Activated naive CD4-positive, alpha-beta T cell treated with anti-CD3 and anti-CD28 coated beads, Interleukin-2, amount 10 ng/mL, durations not matched to agents 7 days and 5 days (primary cell): ENCODE results near the gene SRGAP3.

Experiments used
- CTCF ChIA-PET: fragments of 350-600 bp; sonication (Branson Sonifier 250); formaldehyde crosslinking; loops from one replicate; lab custom pipeline; 2021; ENCODE audit warnings: antibody characterized with exemption; lab: Charles Lee
- DNase-seq: peaks from one replicate; pipeline ENCODE4 v3.0.0-alpha.2; 2020
- H3K27ac Mint-ChIP-seq: one replicate; pipeline ENCODE4 v1.8.0; 2021; ENCODE audit warnings: mild to moderate bottlenecking, moderate library complexity, mixed read lengths
- H3K27me3 Mint-ChIP-seq: one replicate; pipeline ENCODE4 v1.8.0; 2021; ENCODE audit warnings: mild to moderate bottlenecking, mixed read lengths
- H3K36me3 Mint-ChIP-seq: one replicate; pipeline ENCODE4 v1.8.0; 2021; ENCODE audit warnings: mixed read lengths
- H3K4me1 Mint-ChIP-seq: one replicate; pipeline ENCODE4 v1.8.0; 2021; ENCODE audit warnings: mixed read lengths
- H3K4me3 Mint-ChIP-seq: one replicate; pipeline ENCODE4 v1.8.0; 2021; ENCODE audit warnings: mild to moderate bottlenecking, moderate library complexity, mixed read lengths
- H3K9me3 Mint-ChIP-seq: one replicate; pipeline ENCODE4 v1.8.0; 2021; ENCODE audit warnings: mixed read lengths

Gene SRGAP3

DNA sequence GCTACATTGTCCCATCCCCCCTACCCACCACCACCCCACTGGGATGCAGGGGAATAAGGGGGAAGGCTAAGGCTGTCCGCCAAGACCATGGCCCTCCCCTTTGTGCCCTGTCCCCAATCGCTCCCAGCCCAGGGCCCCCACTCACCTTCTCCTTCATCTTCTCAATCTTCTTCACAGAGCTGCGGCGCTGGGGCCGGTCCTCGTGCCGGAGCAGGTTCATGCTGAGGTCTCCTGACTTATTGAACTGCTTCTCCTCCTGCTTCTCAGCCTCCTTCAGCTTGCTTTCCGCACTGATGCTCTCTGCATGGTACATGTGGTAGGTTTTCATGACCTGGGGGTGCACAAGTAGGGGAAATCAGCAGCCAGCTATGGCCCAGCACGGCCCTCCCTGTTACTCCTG, 185.2 kb downstream of the SRGAP3 start:
- CTCF ChIA-PET: interaction anchor here (0.9 to 1.5 kb wide), 2 partner anchors 93 to 238 kb away, joined by 3 to 4 read pairs; no protein-coding TSS in a partner anchor
- H3K4me3 Mint-ChIP-seq: no peak overlapping the region
- no peak for DNase-seq
- peaks cover 6% of the 10 kb centered on the region for H3K9me3 Mint-ChIP-seq
- H3K27ac Mint-ChIP-seq: no peak overlapping the region
- H3K4me1 Mint-ChIP-seq: no peaks in the 10 kb centered on the region
- H3K36me3 Mint-ChIP-seq: no peaks in the 10 kb centered on the region
- H3K27me3 Mint-ChIP-seq: no peaks in the 10 kb centered on the region

DNA sequence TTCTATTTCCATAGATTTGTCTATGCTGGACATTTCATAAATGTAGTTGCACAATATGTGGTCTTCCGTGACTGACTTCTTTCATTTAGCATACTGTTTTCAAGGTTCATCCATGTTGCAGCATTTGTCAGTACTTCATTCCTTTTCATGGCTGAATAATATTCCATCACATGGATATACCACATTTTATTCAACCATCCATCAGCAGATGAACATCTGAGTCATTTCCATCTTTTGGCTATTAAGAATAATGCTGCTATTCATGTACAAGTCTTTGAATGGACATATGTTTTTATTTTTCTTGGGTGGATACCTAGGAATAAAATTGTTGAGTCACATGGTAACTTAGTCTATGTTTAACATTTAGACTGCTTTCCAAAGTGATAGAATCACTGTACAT, 186.9 kb downstream of the SRGAP3 start:
- Mint-ChIP-seq H3K27ac (no peak overlapping the region), H3K4me3 (no peak overlapping the region), H3K36me3 (no peaks in the 10 kb centered on the region), H3K4me1 (no peaks in the 10 kb centered on the region), H3K27me3 (no peaks in the 10 kb centered on the region), H3K9me3 (peaks cover 6% of the 10 kb centered on the region)
- no peak for DNase-seq
- CTCF ChIA-PET: no interaction called here

DNA sequence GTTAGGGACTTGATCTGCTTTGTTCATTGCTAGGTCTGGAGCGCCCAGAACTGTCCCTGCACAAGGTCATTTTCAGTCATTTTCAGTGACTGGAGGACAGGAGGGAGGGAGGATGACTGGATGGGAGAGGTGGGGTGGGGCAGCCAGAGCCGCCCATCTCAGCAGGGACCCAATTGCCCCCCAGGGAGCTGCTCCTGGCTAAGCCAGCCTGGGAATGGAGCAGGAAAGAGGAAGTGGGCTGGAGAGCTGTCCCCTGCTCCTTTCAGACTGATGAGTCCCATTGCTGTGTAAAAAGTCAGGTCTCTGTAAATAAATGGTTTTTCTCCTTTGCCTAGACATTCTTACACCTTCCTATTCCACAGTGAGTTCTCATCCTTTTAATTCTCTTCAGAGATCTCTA, 187.8 kb downstream of the SRGAP3 start:
- no peaks in the 10 kb centered on the region for H3K36me3 Mint-ChIP-seq
- H3K27ac Mint-ChIP-seq: no peak overlapping the region
- no peaks in the 10 kb centered on the region for H3K4me1 Mint-ChIP-seq
- no peak for DNase-seq
- CTCF ChIA-PET: no interaction called here
- H3K4me3 Mint-ChIP-seq: no peak overlapping the region
- H3K9me3 Mint-ChIP-seq: peaks cover 6% of the 10 kb centered on the region
- no peaks in the 10 kb centered on the region for H3K27me3 Mint-ChIP-seq

DNA sequence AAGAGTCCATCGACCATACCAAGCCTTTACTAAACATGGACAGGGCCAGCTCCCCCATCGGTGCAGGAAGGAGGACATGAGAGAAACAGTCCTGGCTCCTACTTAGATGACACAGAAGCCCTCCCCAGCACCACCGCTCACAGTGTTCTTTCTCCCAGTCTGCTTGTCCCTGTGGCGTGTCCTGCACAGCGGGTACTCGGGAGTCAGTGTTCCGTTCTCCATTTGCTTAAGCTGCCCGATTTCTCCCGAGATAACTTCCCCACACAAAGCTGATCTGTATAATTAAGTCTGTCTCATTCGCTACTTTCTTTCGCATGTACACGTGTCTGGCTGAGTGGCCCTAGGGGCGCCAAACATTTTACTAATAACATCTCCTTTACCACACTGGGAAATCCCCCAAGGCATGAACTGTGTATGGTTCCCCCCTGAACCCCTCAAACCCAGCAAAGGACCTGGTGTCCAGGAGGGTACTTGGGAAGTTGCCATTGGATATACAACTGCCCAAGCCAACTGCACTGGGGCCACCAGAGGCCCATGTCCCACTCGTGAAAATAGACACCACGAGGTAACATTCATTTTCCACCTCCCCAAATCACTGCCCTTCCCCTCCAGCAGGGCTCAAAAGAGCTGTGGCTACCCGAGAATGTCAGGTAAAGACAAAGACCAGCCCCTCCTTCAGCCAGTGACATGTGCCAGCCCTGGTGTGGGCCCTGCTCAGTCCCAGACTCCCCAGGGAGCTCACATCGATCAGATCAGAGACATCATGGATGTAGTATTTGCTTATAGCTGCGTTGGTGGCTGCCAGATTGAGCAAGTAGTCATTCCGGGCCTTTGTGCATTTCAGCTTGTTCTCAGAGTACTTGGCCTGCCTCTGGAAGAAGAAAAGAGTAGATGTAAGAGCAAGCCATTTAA, 189.7 kb downstream of the SRGAP3 start:
- H3K36me3 Mint-ChIP-seq: no peaks in the 10 kb centered on the region
- H3K9me3 Mint-ChIP-seq: peaks cover 6% of the 10 kb centered on the region
- H3K27ac Mint-ChIP-seq: no peak overlapping the region
- no peak for DNase-seq
- no peak overlapping the region for H3K4me3 Mint-ChIP-seq
- CTCF ChIA-PET: interaction anchor here (0.8 to 1.5 kb wide), 2 partner anchors 10 to 73 kb away, joined by 3 to 6 read pairs; no protein-coding TSS in a partner anchor
- no peaks in the 10 kb centered on the region for H3K4me1 Mint-ChIP-seq
- H3K27me3 Mint-ChIP-seq: no peaks in the 10 kb centered on the region

DNA sequence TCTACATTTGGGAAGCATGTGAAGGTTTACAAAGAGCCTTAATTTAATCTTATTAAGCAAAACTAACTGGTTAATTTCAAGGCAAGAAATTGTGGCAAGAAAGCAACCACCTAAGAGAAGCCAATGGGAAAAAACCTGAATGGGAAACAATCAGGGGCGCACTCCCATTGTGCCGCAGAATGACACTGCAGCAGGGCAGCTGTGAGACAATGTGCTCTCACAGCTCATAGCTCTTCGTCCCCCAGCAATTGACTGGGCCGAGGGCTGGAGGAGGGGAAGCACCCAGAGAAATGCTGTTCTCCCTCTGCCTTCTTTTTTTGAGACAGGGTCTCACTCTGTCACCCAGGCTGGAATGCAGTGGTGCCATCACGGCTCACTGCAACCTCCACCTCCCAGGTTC, 192.9 kb downstream of the SRGAP3 start:
- Mint-ChIP-seq H3K4me1 (no peaks in the 10 kb centered on the region), H3K4me3 (no peak overlapping the region), H3K27ac (no peak overlapping the region), H3K27me3 (no peaks in the 10 kb centered on the region), H3K36me3 (no peaks in the 10 kb centered on the region), H3K9me3 (no peaks in the 10 kb centered on the region)
- DNase-seq: no peak
- CTCF ChIA-PET: no interaction called here

GRCh38 chr3:9047452-9048346, 201.7 kb downstream of the SRGAP3 start:
- peaks cover 3% of the 10 kb centered on the region for H3K27me3 Mint-ChIP-seq
- no peak overlapping the region for H3K27ac Mint-ChIP-seq
- H3K4me3 Mint-ChIP-seq: no peak overlapping the region
- no peaks in the 10 kb centered on the region for H3K9me3 Mint-ChIP-seq
- CTCF ChIA-PET: no interaction called here
- DNase-seq: no peak
- H3K36me3 Mint-ChIP-seq: no peaks in the 10 kb centered on the region
- no peaks in the 10 kb centered on the region for H3K4me1 Mint-ChIP-seq

- Mint-ChIP-seq H3K4me3 (no peak overlapping the region), H3K27ac (no peak overlapping the region), H3K9me3 (no peaks in the 10 kb centered on the region), H3K36me3 (no peaks in the 10 kb centered on the region), H3K27me3 (peaks cover 4% of the 10 kb centered on the region), H3K4me1 (no peaks in the 10 kb centered on the region)
- no peak for DNase-seq
- CTCF ChIA-PET: interaction anchor here (0.6 to 0.7 kb wide), 2 partner anchors 74 to 393 kb away, joined by 3 read pairs; no protein-coding TSS in a partner anchor
These were observed 204.1 kb downstream of the SRGAP3 start for GRCh38 chr3:9045371-9045770.

DNA sequence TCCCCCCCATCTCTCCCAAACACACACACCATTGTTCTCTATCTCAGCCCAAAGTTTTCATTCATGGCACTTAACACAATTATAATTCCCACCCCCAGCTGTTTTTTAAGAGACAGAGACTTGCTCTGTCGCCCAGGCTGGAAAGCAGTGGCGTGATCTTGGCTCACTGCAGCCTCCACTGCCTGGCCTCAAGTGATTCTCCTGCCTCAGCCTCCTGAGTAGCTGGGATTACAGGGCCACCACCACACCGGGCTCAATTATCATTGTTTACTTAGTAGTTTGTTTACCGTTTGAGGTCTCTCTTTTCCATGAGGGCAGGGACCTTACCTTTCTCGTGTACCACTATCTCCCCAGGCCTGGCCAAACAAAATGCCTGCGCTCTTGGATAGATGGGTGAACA, 206.4 kb downstream of the SRGAP3 start:
- no peaks in the 10 kb centered on the region for H3K4me1 Mint-ChIP-seq
- H3K27me3 Mint-ChIP-seq: peaks cover 4% of the 10 kb centered on the region
- no peak for DNase-seq
- H3K9me3 Mint-ChIP-seq: no peaks in the 10 kb centered on the region
- CTCF ChIA-PET: no interaction called here
- no peak overlapping the region for H3K4me3 Mint-ChIP-seq
- H3K27ac Mint-ChIP-seq: no peak overlapping the region
- H3K36me3 Mint-ChIP-seq: no peaks in the 10 kb centered on the region

DNA sequence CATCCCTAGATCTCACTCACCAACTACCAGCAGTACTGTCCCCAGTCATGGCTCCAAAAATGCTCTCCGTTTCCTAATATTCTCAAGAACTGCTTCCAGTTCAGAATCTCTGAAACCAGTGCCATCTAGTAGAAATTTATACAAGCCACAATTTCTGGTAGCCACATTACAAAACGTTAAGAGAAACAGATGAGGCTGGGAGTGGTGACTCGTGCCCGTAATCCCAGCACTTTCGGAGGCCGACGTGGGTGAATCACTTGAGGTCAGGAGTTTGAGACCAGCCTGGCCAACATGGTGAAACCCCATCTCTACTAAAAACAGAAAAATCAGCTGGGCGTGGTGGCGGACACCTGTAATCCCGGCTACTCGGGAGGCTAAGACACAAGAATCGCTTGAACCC, 207.8 kb downstream of the SRGAP3 start:
- Mint-ChIP-seq H3K27ac (no peak overlapping the region), H3K4me3 (no peak overlapping the region), H3K9me3 (no peaks in the 10 kb centered on the region), H3K4me1 (no peaks in the 10 kb centered on the region), H3K27me3 (peaks cover 4% of the 10 kb centered on the region), H3K36me3 (no peaks in the 10 kb centered on the region)
- no peak for DNase-seq
- CTCF ChIA-PET: no interaction called here

DNA sequence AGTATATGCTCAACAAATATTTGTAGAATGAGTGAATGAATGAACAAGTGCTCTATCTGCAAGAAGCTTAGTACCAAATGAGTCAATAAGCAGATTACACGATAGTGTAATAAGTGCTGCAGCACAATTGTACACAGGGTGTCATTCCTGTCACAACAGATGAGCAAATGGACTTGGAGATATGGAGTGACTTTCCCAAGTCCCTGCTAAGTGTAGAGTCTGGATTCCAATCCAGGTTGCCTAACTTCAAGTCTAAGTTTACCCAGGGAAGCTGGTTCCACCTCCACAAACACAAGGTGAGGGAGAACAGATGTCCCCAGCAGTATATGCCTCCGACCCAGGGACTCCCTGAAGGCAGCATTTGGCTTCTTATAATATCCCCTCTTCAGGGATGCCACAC, 208.4 kb downstream of the SRGAP3 start:
- Mint-ChIP-seq H3K9me3 (no peaks in the 10 kb centered on the region), H3K4me1 (no peaks in the 10 kb centered on the region), H3K27me3 (peaks cover 4% of the 10 kb centered on the region), H3K36me3 (no peaks in the 10 kb centered on the region), H3K4me3 (no peak overlapping the region), H3K27ac (no peak overlapping the region)
- CTCF ChIA-PET: no interaction called here
- no peak for DNase-seq

DNA sequence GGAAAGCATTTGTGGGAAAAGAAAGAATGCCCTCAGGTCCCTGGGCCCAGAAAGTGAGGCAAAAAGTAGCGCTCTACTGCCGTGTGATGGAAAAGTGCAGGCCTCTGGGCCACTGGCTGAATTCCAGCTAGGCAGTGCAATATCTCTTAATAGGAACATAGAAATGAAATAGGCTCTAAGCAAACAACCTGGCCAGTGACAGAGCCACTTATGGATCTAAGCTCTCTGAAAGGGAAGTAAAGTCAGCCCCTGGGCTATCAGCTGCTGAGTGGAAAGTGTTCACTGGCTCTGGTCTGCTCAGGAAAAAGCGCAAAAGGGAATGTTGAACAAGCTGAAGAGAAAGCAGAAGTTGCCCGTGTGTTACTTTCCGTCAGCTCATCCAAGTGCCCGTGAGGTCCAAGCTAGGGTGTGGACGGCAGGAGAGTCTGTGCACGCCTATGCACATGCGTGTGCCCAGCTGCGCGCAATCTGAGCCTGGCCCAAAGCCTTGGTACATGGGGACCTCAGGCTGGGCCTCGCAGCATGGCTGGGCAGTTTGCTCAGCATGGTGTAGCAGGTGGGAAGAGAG, 212.2 kb downstream of the SRGAP3 start:
- Mint-ChIP-seq H3K4me3 (no peak overlapping the region), H3K27ac (no peak overlapping the region), H3K27me3 (no peaks in the 10 kb centered on the region), H3K9me3 (no peaks in the 10 kb centered on the region), H3K4me1 (peaks cover 2% of the 10 kb centered on the region), H3K36me3 (no peaks in the 10 kb centered on the region)
- CTCF ChIA-PET: interaction anchor here (0.7 to 1.2 kb wide), 2 partner anchors 24 to 266 kb away, joined by 3 to 4 read pairs; no protein-coding TSS in a partner anchor
- DNase-seq: no peak

- Mint-ChIP-seq H3K4me1 (peaks cover 2% of the 10 kb centered on the region), H3K9me3 (no peaks in the 10 kb centered on the region), H3K27ac (no peak overlapping the region), H3K36me3 (no peaks in the 10 kb centered on the region), H3K4me3 (no peak overlapping the region), H3K27me3 (peaks cover 1% of the 10 kb centered on the region)
- DNase-seq: no peak
- CTCF ChIA-PET: interaction anchor here (0.7 to 1.2 kb wide), 2 partner anchors 24 to 266 kb away, joined by 3 to 4 read pairs; no protein-coding TSS in a partner anchor
These were observed 212.9 kb downstream of the SRGAP3 start for GRCh38 chr3:9036404-9037131.

DNA sequence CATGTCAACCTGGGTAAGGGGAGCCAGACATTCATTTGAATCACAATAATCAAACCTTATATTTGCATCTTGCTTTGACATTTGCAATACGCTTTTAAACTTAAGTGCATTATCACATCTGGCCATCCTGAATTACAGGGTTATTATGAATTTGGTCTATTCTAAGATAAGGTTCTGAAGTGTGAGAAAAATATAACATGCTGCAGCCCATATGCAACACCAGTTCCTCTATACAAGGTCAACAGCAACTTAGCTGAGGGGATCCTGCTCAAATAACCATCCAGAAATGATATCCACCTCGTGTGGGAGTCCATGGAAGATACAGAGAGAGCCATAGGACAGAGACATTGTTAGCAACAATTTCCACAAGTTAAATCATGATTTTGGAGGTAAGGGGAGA, 213.5 kb downstream of the SRGAP3 start:
- Mint-ChIP-seq H3K36me3 (no peaks in the 10 kb centered on the region), H3K27ac (no peak overlapping the region), H3K4me1 (peaks cover 2% of the 10 kb centered on the region), H3K9me3 (no peaks in the 10 kb centered on the region), H3K4me3 (no peak overlapping the region), H3K27me3 (peaks cover 5% of the 10 kb centered on the region)
- no peak for DNase-seq
- CTCF ChIA-PET: no interaction called here
